GM12872 (cell line): Measurements from ENCODE around the gene STOX2.

Source experiments
- CTCF ChIP-seq: IDR thresholded peaks from 3 replicates; pipeline ENCODE4 v1.5.1; 2011; ENCODE audit warnings: low read depth, mild to moderate bottlenecking, low read length, moderate library complexity; ENCODE audit not compliant: insufficient read depth

Gene STOX2

GRCh38 chr4:184028561-184029374 lies 123.7 kb downstream of the STOX2 start:
- no peak for TF ChIP-seq CTCF

GRCh38 chr4:184030036-184030435 lies 124.9 kb downstream of the STOX2 start:
- TF ChIP-seq CTCF, result no peak

- TF ChIP-seq CTCF, result no peak
Measured at GRCh38 chr4:184030764-184031163, 125.7 kb downstream of the STOX2 start.

GRCh38 chr4:184032091-184032490 lies 127.0 kb downstream of the STOX2 start:
- TF ChIP-seq CTCF, result no peak

- no peak for TF ChIP-seq CTCF
Measured at GRCh38 chr4:184039963-184040383, 134.9 kb downstream of the STOX2 start.

- TF ChIP-seq CTCF, result no peak
Measured at GRCh38 chr4:184041156-184041555, 136.0 kb downstream of the STOX2 start.

- no peak for TF ChIP-seq CTCF
Measured at GRCh38 chr4:184046148-184046547, 141.0 kb downstream of the STOX2 start.
